Small intestine (tissue), 7 donors: ENCODE measurements around the gene ETAA1. TPM values are rescaled to one million over a fixed set of nuclear protein-coding genes. Genes with fewer than 3 reads are reported as not detected.

Experiments used
- DNase-seq, 2 donors: peaks; one replicate each; pipeline versions ENCODE4 v3.0.0 to v3.0.0-alpha.2; 2013
- FAIRE-seq: peaks from 2 replicates; lab custom pipeline; 2012; peaks lifted over from hg19 to GRCh38; lab: Jason Lieb, UNC
- H3K27ac ChIP-seq, 3 donors: one replicate each; pipeline ENCODE4 v1.5.1; 2013; ENCODE audit warnings: low read length in 2 of 3, mild to moderate bottlenecking in 2 of 3, control low read depth in 1 of 3, inconsistent platforms in 1 of 3, low read depth in 1 of 3, moderate library complexity in 1 of 3
- H3K27me3 ChIP-seq, 3 donors: one replicate each; pipeline ENCODE4 v1.6.1; 2013; ENCODE audit warnings: low read length in 3 of 3, inconsistent platforms in 1 of 3; ENCODE audit not compliant: control insufficient read depth in 3 of 3, insufficient read depth in 3 of 3
- H3K36me3 ChIP-seq, 3 donors: one replicate each; pipeline ENCODE4 v1.6.1; 2013; ENCODE audit warnings: low read length in 3 of 3, inconsistent platforms in 1 of 3, low read depth in 1 of 3, mild to moderate bottlenecking in 1 of 3, moderate library complexity in 1 of 3; ENCODE audit not compliant: control insufficient read depth in 3 of 3, insufficient read depth in 2 of 3
- H3K4me1 ChIP-seq, 3 donors: one replicate each; pipeline ENCODE4 v1.6.1; 2013; ENCODE audit warnings: low read length in 2 of 3, inconsistent platforms in 1 of 3, low read depth in 1 of 3, mild to moderate bottlenecking in 1 of 3, moderate library complexity in 1 of 3; ENCODE audit not compliant: control insufficient read depth in 3 of 3, insufficient read depth in 2 of 3
- H3K4me3 ChIP-seq, 3 donors: one replicate each; pipeline ENCODE4 v1.5.1; 2013; ENCODE audit warnings: low read length in 3 of 3, control low read depth in 1 of 3, inconsistent platforms in 1 of 3, low read depth in 1 of 3, mild to moderate bottlenecking in 1 of 3, moderate library complexity in 1 of 3
- H3K9me3 ChIP-seq, 2 donors: one replicate each; pipeline ENCODE4 v1.6.1; 2013; ENCODE audit warnings: low read depth in 1 of 2, low read length in 1 of 2; ENCODE audit not compliant: control insufficient read depth in 2 of 2, insufficient read depth in 1 of 2
- WGBS, 3 donors: extraction: QIAGEN DNeasy Blood & Tissue Kit; methylation state at CpG; one replicate each; pipeline ENCODE4 v1.1.7; 2013; 5-methylcytosine and 5-hydroxymethylcytosine counted together
- polyA plus RNA-seq, 4 donors: library from polyadenylated mRNA; stranded (reverse) in 3 of 4; unstranded in 1 of 4; fragments of 200-250 nt in 3 of 4; fragments of 120-200 nt in 1 of 4; gene quantifications; one replicate each; pipeline versions ENCODE4 v1.2.1 to v1.2.3, GENCODE V29; 2013
- donor health status: healthy with polysubstance abuse.
- donor health status: control.
- donor health status: control.
- donor health status: Bipolar disorder and iron deficiency.
- donor health status: healthy.

The ETAA1 gene
- polyA plus RNA-seq, 4 donors = 3.2 to 12.6 (median 5.2) TPM

- H3K9me3 ChIP-seq = no peaks in the 10 kb centered on the region
- no peak overlapping the region for H3K27ac ChIP-seq
- H3K4me1 ChIP-seq = no peaks in the 10 kb centered on the region
- H3K27me3 ChIP-seq = no peaks in the 10 kb centered on the region
- no peaks in the 10 kb centered on the region for H3K36me3 ChIP-seq
- no peak for FAIRE-seq
- H3K4me3 ChIP-seq = no peak overlapping the region
- WGBS, 3 donors = 91 to 92% (median 92%) methylated on average over 1 of the region's 1 CpG
- no peak for DNase-seq
These were observed 51.5 kb downstream of the ETAA1 start for GRCh38 chr2:67448648-67449047.

GRCh38 chr2:67451086-67451832, 54.1 kb downstream of the ETAA1 start:
- Histone ChIP-seq H3K36me3 (no peaks in the 10 kb centered on the region), H3K4me3 (no peak overlapping the region), H3K9me3 (no peaks in the 10 kb centered on the region), H3K27me3 (no peaks in the 10 kb centered on the region), H3K27ac (no peak overlapping the region), H3K4me1 (no peaks in the 10 kb centered on the region)
- FAIRE-seq (no peak), DNase-seq (no peak)
- 50 to 71% (median 61%) methylated on average over 7 of the region's 7 CpGs for WGBS, 3 donors

GRCh38 chr2:67453310-67453709, 56.2 kb downstream of the ETAA1 start:
- H3K9me3 ChIP-seq = no peaks in the 10 kb centered on the region
- no peaks in the 10 kb centered on the region for H3K4me1 ChIP-seq
- FAIRE-seq = no peak
- H3K4me3 ChIP-seq = no peak overlapping the region
- no peaks in the 10 kb centered on the region for H3K27me3 ChIP-seq
- WGBS, 3 donors = 71 to 92% (median 84%) methylated on average over 1 of the region's 1 CpG
- no peak for DNase-seq
- H3K27ac ChIP-seq = no peak overlapping the region
- H3K36me3 ChIP-seq = no peaks in the 10 kb centered on the region

GRCh38 chr2:67455219-67456142, 58.3 kb downstream of the ETAA1 start:
- DNase-seq (peak in 1 of 2 donors; percentile 6), FAIRE-seq (no peak)
- Histone ChIP-seq H3K4me3 (no peak overlapping the region), H3K9me3 (no peaks in the 10 kb centered on the region), H3K27me3 (no peaks in the 10 kb centered on the region), H3K36me3 (no peaks in the 10 kb centered on the region), H3K27ac (no peak overlapping the region), H3K4me1 (no peaks in the 10 kb centered on the region)
- WGBS, 3 donors = 55 to 66% (median 55%) methylated on average over 4 of the region's 4 CpGs

- FAIRE-seq = no peak
- H3K9me3 ChIP-seq = no peaks in the 10 kb centered on the region
- no peak for DNase-seq
- no peaks in the 10 kb centered on the region for H3K27me3 ChIP-seq
- 42 to 58% (median 51%) methylated on average over 2 of the region's 2 CpGs for WGBS, 3 donors
- no peak overlapping the region for H3K27ac ChIP-seq
- no peaks in the 10 kb centered on the region for H3K36me3 ChIP-seq
- no peak overlapping the region for H3K4me3 ChIP-seq
- no peaks in the 10 kb centered on the region for H3K4me1 ChIP-seq
These were observed 59.3 kb downstream of the ETAA1 start for GRCh38 chr2:67456428-67456827.

- DNase-seq (no peak), FAIRE-seq (no peak)
- WGBS, 3 donors = 75 to 79% (median 79%) methylated on average over 4 of the region's 4 CpGs
- no peak overlapping the region for H3K4me3 ChIP-seq
- H3K36me3 ChIP-seq = no peaks in the 10 kb centered on the region
- H3K27me3 ChIP-seq = no peaks in the 10 kb centered on the region
- no peak overlapping the region for H3K27ac ChIP-seq
- H3K9me3 ChIP-seq = no peaks in the 10 kb centered on the region
- no peaks in the 10 kb centered on the region for H3K4me1 ChIP-seq
These were observed 60.6 kb downstream of the ETAA1 start for GRCh38 chr2:67457699-67458098.

GRCh38 chr2:67459761-67460160, 62.6 kb downstream of the ETAA1 start:
- Histone ChIP-seq H3K4me1 (no peaks in the 10 kb centered on the region), H3K27me3 (no peaks in the 10 kb centered on the region), H3K4me3 (no peak overlapping the region), H3K9me3 (no peaks in the 10 kb centered on the region), H3K27ac (no peak overlapping the region), H3K36me3 (no peaks in the 10 kb centered on the region)
- FAIRE-seq (no peak), DNase-seq (no peak)
- 97 to 98% (median 97%) methylated on average over 2 of the region's 2 CpGs for WGBS, 3 donors
